NCI-H345 treated with DMSO at 0.1 percent for 48 hours (cell line): ENCODE measurements around the gene SEC14L2.
"Not testable (repeated sequence)": the region's sequence is repeated elsewhere in the genome, so short reads cannot be mapped to it uniquely, and the experiment has no call there.

ENCODE experiments used
- DNase-seq: peaks from one replicate; lab custom pipeline; 2025; ENCODE audit not compliant: unreplicated experiment; lab: John Stamatoyannopoulos, UW

The SEC14L2 gene

DNA sequence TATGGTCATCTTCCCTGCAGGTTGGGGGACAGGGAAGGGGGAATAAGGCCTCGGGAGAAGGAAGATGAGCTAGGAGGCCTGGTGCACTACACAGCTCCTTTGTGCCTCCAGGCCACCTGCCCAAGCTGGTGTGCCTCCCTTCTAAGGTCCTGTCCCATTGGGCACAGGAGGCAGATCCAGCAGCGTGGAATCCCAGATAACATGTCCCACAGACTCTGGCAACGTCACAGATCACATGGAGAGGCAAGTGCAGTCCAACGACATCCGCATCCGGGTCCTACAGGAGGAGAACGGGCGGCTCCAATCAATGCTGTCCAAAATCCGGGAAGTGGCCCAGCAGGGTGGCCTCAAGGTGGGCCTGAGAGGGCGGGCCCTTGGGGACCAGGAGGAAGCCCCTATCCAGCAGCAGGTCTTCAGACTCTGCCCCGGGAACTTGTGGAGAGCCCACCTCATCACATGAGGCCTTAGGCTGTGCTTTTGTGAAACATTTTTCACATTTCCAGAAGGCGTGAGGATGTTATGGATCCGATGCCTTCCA lies 21.4 kb upstream of the SEC14L2 start:
- no peak for DNase-seq

DNA sequence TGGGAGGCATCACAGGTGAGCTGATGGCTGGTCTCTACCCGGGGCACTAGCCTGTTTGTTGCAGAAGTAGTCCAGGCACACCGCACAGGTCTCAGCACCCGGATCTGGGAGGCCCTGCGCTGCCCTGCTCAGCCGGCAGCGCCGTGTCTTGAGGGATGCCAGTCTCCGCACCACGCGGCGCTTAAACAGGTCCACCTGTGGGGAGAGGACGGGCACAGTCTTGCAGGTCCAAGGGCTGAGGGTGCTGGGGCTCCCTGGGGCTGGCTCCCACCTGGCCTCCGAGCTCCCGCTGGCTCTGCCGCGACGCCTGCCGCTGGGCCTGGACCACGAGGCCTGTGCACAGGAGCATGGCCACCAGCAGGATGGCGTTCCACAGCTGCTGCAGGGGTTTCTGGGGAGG lies 16.8 kb upstream of the SEC14L2 start:
- DNase-seq = no peak

DNA sequence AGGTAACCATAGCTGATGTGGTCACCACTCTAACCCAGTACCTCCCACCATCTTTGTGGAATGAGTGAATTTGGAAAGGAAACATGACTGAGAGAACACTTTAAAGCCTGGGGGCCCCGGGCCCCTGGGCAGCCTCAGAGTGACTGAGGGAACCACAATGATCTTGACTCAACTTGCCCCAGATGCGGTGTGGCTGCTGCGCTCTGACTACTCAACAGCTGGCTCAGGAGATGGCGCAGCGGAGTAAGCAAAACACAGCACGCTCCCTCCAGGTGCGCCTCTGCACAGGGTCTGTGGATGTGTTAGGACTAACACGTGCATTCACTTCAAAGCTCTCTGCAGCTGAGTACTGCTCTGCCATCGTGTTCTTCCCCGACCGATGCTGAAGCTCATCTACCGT lies 15.6 kb upstream of the SEC14L2 start:
- no peak for DNase-seq

DNA sequence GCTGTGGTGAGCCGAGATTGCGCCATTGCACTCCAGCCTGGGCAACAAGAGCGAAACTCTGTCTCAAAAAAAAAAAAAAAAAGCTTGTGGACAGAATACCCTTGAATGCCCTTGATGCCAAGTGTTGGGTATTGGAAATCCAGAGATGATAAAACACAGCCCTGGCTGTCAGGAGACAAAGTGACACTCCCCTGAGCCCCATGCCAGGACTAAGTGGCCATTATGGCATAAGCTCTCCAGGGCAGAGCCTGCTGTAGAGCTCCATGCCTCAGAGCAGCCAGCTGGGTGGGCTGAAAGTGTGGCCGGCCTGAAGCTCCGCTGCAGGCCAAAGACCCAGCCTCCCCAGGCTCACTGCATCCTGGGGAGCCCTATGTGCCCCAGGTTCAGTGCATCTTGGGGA lies 14.5 kb upstream of the SEC14L2 start:
- DNase-seq = no peak

- DNase-seq = no peak
Measured at GRCh38 chr22:30383061-30383460, 13.8 kb upstream of the SEC14L2 start.

DNA sequence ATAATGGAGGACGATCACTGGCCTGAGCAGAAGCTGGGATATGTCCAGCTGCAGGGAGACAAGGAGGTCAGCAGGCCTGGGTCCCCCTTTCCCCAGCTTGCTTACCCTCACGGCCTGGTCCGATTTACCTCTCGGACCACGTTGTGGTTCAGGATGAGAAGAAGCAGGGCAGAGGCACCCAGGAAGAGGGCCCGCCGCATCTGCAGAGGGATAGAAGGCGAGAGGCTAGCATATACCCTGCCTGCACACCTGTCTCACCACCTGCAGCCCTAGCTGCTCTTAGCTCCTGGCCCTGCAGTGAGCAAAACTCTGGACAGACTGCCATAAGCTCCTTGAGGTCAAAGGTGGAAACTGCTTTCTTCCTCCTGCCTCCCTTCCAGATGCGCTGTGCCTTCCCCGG lies 10.9 kb upstream of the SEC14L2 start:
- DNase-seq = no peak

DNA sequence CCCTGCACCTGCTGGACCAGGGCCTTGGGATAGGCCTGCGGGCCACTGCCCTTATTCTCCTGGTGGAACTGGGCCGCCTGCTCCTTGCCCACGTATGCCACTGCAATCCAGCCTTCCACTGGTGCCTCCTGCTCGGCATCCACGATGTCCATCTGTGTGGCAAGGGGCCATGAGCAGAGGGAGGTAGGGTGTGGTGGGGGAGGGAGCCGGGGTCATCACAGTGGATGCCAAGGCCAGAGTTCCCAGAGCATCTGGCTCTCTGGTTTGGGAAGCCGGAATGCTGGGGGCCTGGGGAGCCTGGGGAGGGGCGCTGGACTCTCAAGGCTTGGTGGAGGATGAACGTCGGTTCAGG lies 10.2 kb upstream of the SEC14L2 start:
- no peak for DNase-seq

DNA sequence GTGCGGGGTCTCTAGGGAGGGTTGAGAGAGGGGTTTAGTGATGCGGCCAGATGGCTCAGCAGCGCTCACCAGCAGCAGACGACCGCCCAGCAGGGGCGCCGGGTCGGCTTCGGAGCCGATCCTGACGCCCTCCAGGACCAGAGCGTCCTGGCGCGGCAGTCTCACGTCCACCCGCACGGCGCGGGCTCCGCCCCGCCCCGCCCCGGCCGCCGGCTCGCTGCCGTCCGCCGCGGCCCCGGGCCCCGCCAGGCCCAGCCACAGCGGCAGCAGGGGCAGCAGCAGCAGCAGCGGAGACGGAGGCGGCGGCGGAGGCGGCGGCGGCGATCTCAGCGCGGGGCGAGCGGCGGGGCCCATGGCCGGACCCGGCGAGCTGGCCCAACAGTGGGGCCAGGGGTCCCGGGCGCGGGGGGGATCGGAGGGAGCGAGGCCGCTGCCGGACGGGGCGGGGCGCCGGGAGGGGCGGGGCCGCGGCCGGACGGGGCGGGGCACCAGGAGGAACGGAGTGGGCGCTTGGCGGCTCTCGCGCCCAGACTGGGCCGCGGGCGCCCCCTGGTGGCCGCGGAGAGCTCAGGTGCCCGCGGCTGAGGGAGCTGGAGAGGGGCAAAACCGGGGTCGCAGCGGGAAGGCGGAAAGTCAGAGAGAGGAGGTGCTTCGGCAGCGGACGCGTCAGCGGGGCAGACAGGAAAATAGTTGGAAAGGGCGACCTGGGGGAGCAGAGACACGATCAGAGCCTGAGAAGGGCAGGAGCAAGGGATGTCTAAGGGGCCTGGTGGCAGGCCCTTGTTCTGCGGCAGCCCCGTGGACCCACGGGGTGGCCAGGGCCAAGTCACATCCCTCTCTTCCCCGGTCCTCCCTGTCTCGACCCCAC lies 9.6 kb upstream of the SEC14L2 start, which contains the start of gene RNF215:
TSS of gene RNF215 (minus strand) at position 452 of the 868 bp plus-strand sequence. CDS start at position 354, 98 bp downstream.
- peak; percentile 31 for DNase-seq

DNA sequence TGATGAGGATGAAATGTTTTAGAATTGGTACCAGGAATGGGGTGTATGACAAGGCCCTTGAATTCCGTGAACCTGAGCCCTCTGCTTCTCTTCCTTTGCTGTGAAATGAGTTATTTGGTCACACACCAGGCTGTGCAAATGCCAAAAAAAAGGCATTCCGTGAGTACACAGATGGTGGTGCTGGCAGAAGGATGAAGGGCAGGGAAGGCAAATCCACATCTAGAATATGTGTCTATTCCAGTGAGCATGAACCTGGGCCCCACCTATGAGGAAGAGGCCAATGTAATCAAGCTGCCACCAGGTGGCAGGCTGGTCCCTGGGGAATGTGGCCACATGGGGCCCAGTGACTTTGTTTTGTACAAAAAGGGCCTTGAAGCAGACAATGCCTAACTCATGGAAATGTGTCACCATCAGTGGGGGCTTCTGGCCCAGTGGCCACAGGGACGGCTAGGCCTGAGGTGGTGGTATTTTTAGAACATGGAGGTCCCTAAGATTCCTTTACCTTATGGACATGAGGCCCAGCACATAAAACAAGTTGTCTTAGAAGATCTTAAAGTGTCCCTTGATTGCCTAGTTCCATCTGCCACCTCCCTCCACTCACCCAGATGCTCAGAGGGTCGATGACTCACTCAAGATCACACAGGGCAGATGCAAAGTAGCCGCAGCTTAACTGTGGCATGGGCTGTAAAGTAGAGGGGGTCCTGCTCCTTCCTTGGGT lies 5.7 kb upstream of the SEC14L2 start:
- no peak for DNase-seq

DNA sequence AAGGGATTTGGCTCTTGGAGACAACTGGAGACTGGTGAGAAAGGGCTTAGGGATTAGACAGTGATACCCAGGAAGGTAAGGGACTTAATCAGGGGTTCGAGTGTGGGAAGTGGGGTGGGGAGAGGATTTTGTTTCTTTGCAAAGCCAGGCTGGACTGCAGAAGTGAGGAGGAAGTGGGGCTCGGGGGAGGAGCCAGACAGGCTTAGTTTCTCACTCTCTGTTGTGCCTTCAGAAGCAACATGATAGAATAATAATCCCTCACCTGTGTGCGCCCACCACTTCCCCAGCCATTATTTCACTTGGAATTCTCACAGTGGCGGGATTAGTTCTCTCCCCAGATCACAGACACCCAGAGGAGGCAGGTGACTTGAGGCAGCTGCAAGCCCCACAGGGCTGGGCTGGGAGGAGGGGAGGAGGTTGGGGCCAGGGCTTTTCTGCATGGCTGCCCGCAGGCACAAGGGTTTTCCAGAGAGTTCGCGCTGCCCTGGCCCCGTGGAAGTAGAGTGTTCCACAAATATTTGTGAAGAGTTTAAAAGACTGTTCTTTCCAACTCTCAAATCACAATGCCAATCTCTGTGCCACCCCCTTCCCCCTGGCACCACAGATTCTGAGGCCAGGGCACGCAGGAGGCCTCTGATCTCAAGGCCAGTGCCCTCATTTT lies 4.0 kb upstream of the SEC14L2 start:
- no peak for DNase-seq

DNA sequence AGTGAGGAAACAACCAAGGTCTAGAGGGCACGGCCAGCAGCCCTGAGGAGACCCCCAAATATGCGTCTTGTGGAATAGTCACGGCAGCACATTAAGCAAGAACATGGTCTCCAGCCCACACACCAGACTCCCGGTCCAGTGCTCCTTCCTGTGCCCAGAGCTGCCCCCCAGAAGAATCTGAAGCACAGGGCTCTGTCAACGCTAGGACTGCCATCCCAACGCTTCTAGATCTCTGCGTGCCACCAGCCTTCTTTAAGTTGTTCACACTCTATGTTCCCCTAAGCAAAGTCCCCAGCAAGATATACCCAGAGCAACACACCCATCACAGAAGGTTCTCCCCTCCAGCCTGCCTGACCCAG lies 3.5 kb upstream of the SEC14L2 start:
- DNase-seq = no peak

DNA sequence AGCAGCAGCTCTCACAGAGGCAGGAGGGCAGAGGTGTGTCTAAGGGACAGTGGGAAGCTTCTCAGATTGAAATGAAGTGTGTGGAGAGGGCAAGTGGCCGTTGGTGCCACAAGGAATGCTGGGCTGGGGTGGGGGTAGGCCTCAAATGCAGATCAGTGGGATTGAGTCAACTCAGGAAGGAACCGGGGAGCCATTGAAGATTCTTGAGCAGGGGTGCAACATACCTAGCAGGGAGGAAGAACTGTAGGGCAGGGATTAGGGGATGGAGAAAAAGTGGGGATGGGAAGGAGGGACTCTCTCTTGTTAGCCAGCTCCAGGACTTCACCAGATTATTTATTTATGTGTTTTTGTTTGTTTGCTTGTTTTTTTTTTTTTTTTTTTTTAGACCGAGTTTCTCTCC lies 2.9 kb upstream of the SEC14L2 start:
- DNase-seq = no peak

DNA sequence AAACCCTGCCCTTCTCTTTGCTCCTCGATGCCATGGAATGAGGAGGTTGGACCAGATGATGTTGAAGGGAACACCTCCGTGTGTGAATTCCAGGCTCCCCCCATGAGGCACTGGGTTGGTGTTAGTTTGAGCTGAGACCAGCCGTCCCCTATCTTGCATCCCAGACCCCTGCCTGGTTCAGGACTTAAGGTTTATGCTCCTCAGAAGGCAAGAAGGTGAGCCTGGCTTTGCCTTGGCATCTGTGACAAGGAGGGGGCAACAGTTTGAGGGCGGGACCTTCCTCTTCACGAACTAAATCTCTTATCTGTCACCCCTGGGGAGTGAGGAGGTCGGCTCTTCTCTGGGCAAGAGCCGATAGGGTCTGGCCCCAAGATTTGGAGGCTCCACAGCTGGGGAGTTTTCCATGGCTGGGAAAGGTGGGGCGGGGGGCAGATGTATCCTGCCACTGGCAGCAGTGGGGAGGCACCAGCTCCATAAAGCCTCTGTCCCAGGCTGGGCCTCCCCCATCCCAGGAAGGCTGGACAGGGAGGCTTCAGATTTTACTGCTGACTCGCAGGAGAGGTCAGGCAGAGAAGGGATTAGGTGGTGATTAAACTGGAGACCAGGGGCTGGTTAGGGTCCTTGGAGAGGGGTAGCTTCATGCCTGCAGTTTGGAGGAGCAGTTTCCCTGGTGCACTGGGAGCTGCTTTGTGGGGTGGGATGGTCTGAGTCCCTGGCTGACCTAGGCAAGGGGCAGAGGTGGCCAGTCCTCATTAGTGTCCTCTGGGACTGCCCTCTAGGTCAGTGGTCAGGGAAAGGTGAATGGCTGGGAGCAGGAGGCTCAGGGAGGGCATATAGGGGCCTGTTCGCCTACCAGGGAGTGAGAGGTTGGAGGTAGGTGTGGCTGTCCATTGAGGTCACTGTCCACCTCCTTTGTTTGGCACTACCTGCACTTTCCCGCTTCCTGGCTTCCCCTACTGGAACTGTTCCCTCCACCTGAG lies 1.1 kb downstream of the SEC14L2 start:
- no peak for DNase-seq

DNA sequence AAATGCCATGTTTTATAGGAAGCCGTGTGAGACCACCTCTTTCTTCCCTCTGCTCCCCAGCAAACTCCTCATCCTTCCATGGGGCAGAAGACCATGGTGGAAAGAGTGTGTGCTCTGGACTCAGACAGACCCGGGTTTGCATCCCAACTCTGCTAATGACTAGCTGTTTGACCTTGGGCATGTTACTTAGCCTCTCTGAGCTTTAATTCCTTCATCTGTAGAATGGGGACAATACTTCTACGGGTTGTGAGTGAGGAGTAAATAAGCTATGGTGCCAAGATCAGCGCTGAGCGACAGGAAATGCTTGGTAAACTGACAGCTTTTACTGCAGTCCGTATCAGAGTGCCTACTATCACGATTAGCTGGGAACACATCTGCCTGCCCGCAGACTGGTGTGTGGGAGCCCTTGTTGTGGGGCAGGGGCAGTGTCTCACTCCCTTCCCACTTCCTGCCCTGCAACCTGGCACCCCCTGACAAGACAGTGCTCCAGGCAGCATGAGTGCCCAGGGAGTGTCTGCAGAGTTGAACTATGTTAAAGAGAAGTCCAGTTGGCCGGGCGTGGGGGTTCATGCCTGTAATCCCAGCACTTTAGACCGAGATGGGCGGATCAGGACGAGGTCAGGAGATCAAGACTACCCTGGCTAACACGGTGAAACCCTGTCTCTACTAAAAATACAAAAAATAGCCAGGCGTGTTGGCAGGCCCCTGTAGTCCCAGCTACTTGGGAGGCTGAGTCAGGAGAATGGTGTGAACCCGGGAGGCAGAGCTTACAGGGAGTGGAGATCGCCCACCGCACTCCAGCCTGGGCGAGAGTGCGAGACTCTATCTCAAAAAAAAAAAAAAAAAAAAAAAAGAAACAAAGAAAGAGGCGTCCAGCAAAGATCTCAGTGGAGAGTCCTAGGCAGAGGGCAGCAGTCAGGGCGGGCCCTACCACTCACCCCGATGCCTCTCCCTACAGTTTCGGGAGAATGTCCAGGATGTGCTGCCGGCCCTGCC lies 2.2 kb downstream of the SEC14L2 start:
- DNase-seq = no peak

- DNase-seq = no peak
Measured at GRCh38 chr22:30399718-30400117, 2.9 kb downstream of the SEC14L2 start.

DNA sequence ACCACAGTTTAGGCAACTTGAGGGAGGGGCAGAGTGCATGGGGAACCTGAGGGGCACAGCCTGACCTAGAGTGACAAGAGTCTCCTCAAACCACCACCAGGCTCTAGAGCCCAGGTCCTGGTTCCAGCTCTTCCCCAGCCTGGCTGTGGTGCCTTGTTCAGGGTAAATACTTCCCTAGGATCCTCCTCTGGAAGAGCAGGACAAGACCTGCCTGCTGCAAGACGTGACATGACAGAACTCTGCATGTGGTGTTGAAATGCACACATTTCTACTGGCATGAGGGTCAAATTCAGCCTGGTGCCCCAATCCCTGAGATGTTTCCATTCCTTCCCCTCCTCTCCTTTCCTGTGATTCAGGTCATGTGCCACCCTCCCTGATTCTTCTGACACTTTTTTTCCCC lies 3.3 kb downstream of the SEC14L2 start:
- no peak for DNase-seq

DNA sequence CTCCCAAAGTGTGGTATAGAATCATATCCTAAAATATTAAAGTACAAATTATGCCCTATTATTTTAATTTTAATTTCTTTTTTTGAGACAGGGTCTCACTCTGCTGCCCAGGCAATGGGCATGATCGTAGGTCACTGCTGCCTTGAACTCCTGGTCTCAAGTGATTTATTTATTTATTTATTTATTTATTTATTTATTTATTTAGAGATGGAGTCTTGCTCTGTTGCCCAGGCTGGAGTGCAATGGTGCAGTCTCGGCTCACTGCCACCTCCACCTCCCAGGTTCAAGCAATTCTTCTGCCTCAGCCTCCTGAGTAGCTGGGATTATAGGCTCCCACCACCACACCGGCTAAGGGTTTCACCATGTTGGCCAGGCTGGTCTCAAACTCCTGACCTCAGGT lies 4.2 kb downstream of the SEC14L2 start:
- not testable (repeated sequence) for DNase-seq

GRCh38 chr22:30402028-30402765 lies 5.4 kb downstream of the SEC14L2 start:
- no peak for DNase-seq

GRCh38 chr22:30402766-30403104 lies 5.9 kb downstream of the SEC14L2 start:
- not testable (repeated sequence) for DNase-seq
